Cardiac septum (tissue), 1 donor: Measurements from ENCODE around the gene GLO1. TPM values are rescaled to one million over a fixed set of nuclear protein-coding genes. Genes with fewer than 3 reads are reported as not detected.
A peak's percentile ranks its signal among the peaks of the same experiment; 100 is the strongest.

Experiments used
- DNase-seq: peaks from one replicate; pipeline ENCODE4 v3.0.0-alpha.2; 2020; ENCODE audit warnings: low spot score
- intact Hi-C: fragments of 100-400 bp; cut with DNase I; formaldehyde crosslinking; loops from one replicate; pipeline ENCODE4 v1.14.0; 2022
- long read RNA-seq: library from polyadenylated mRNA; unstranded; transcript quantifications from one replicate; pipeline ENCODE4 v2.0.0, GENCODE V29; 2021
- total RNA-seq: library from RNA; stranded (reverse); fragmentation: NEBNext Ultra II Directional; extraction: Animal tissue kit (Norgen Biotek cat#: 25700); gene quantifications from one replicate; pipeline ENCODE4 v1.2.1, GENCODE V29; 2021
- donor health status: DM: no; HTN: no; CAD: no.

The GLO1 gene
- total RNA-seq, result 70.3 TPM
- long read RNA-seq, transcript GLO1-201 (6 exons, 2,012 nt), result major isoform, 86 of 105 reads
- long read RNA-seq, partial matches to known transcripts, result 4 of 105 reads
- long read RNA-seq, other reads (novel, unspliced or antisense), result 13 of 105 reads

DNA sequence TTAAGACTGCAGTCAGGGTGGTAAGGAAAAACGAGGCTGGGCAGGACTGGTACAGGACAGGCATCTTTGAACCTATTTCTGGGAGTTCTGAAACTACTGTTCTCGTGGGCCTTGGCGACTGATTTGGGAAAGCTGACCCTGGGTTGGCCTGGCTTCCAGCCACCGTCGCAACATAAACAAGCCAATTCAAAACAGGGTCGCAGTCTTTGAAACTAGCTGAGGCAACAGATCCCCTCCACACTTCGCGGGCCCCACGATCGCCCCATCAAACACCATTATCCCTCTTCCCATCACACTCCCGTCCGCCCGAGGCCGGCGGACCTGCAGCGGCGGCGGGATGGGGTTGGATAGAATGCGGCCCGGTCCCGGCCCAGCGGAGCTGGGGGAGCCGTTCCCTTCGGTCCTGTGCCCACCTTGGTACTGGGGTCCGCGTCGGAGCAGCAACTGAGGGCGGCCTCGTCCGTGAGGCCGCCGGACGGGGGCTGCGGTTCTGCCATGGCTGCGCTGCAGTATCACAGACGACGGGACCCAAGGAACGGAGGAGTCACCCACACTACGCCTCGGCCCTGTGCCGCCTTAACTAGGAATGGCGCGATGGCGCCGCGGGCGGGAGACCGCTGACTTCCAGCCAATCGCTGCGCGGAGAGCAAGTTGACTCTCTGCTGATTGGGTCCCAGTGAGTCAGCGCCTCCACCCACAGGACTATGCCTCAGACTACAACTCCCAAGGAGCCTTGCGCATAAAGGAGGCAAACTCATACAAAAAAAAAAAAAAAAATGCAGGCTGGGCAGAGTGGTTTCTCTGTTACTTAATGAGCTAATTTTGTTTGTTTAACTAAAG, at the start of gene GLO1:
GLO1 (minus strand) TSS at position 588 of the 840 bp plus-strand sequence; CDS start at position 497, 91 bp downstream.
- peak; percentile 98 for DNase-seq
- intact Hi-C loops, result loop anchor here (2.0 kb wide), 1 partner anchor 62 kb away; no protein-coding TSS in a partner anchor

DNA sequence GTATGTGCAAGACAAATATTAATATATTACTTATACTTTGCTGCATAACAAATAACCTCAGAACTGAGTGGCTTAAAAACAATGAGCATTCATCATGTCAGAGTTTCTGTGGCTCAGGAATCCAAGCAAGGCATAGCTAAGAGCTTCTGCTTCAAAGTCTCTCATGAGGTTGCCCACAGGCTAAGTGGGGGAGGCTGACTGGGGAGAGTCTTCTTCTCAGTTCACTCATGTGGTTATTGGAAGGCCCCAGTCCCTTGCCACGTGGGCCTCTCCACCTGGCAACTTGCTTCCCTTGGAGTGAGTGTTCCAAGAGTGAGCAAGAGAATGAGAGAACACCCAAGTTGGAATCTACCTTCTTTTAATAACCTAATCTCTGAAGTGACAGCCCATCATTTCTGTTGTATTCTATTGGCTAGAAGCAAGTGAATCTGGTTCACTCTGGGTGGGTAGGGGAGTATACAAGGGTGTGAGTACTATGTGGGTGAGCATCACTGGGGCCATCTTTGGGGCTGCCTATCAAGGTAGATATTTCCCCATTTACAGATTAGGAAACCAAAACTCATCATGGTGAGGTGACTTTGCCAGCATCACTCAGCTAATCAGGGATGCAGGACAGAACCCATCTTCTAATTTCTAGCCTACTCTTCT, 48.1 kb upstream of the GLO1 start:
- no peak for DNase-seq
- intact Hi-C loops, result no loop called here

DNA sequence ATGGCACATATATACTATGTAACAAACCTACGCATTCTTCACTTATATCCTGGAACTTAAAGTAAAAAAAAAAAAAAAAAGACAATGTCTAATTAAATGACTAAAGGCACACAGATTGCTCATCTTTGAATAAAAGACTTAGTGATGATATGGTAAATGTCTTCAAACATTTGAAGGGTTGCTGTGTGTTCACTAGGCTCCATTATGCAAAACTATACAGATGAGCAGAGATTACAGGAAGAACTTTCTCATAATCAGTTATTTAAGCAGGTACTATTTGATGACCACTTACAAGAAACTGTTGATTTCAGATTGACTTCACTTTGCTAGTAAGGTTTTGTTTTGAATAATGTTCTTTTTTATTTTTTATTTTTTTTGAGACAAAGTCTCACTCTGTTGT, 46.5 kb upstream of the GLO1 start:
- DNase-seq, result no peak
- intact Hi-C loops, result no loop called here

DNA sequence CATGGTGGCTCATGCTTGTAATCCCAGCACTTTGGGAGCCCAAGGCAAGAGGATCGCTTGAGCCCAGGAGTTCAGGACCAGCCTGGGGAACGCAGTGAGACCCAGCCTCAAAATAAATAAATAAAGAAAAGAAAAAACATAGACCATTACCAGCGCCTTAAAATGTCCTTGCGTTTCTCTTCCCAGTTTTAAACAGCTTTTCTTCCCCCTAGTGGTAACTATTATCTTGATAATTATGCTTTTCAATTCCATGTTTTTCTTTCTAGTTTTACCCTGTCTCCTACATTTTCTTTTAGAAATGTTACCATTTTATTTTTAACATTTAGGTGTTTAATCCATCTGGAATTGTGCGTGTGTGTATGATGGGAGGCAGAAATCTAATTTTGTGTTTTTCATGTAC, 36.6 kb upstream of the GLO1 start:
- intact Hi-C loops, result no loop called here
- no peak for DNase-seq

DNA sequence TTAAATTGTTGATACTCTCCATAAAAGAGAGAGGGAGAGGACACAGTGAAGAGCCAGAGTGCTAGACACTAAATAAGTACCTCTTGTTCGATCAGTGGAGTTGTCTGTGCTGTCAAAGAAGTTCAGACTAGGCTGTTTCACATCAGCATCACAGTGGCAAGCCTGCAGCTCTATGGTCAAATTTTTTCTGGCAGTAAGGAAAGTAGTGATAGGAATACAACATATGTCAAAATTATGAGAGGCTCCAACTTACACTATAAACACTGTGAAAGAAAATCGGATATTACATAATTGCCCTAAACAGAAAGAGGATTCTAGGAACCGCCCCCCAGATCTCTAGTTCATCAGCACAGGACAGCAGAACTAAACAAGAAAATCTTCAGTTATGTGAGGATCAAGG, 35.3 kb upstream of the GLO1 start:
- no peak for DNase-seq
- intact Hi-C loops, result no loop called here

DNA sequence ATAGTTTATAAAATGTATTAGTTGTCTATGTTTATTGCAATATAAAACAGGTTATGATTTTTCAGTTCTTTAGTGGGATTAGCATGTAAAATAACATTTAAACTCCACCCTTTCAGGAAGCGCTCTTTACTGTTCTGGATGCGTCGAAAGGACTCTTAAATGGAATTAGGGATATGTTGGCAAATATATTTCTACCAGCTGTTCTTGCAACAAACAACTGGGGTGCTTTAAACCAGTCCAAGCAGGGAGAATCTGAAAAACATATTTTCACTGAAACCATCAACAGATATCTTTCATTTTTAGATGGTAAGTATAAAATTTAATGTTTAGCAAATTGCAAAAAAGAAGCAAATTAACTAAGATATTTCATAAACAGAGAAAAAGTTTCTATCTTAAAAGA, 34.0 kb upstream of the GLO1 start:
- intact Hi-C loops, result no loop called here
- DNase-seq, result no peak

DNA sequence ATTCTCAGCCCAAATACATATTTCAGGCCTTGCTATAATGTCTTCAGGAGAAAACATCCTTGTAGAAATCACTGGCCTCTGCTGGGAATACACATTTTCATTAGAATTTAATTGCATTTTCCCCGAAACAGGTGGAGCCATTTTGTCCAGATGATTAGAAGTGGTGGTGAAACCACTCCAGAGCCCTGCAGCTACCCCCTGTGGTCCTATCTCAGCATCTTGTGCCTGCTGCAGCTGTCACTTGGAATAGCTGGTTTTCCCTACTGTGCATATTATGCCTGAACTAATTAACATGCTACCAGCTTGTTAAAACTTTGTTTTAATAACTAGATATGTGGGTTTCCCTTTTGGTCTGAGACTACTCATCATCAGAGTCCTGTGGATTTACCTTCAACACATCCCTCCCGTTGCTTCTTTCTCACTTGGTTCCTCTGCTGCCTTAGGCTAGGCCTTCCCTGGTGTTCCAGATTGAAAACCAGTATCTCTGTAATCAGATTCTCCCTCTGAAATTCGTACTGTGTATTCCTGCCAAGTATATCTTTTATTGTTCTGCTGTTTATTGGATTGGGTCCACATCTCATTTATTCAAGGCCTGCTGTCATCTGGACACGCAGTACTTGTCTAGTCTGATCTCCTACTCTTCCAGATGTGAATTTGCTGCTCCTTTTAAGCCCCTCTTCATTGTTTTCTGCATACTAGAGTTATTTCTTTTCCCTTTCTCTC, 27.4 kb upstream of the GLO1 start:
- intact Hi-C loops, result no loop called here

DNA sequence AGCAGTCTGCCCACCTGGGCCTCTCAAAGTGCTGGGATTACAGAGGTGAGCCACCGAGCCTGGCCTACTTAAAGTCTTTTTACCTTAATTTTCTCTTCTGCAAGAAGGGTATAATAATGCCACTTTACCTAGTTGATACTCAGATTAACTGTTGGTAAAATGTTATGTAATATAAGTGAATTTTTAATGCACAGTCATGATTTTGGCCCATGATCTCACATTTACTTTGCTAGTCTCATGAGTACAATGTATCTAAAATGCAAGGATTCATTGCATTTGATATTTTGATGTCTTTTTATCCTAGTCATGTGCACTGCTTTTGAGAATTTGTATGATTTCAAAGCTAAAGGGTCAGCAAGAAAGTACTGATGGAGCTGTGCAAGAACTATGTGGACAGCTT, 25.3 kb upstream of the GLO1 start:
- intact Hi-C loops, result no loop called here
- DNase-seq, result no peak

More for the DNA sequence above, 27.4 kb upstream of the GLO1 start:
- DNase-seq, result no peak

DNA sequence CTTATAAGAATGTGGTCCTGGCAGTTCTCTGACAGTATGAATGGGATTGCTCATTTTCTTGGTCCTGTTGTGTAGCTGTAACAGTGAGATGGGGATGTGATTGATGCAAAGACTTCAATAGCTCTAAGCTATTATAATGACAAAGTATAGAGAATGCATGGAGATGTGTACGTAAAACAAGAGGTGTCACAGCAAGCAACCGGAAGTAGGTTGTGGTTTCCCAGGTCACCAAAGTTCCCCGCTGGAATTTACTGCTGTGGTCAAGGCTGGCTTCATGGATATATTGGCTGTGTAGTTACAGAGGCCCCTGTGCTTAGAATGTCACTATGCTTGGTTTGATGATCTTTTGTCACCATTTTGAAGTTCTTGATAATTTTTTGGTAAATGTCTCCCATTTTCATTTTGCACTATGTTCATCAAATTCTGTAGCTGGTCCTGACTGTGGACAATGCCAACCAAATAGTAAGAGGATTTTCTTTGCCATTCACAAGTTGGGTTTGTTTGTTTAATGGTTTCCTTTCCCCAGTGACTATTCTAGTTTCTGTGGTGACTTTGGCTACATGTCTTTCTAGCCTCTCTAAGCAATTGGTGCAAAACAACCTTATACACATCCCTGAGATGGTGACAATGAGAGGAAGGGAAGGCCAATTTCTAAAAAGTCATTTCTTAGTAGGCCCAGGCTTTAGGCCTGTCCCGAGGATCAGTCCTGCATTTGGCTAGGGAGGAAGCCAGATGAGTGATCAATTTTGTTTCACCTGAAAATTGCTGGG, 22.7 kb upstream of the GLO1 start:
- intact Hi-C loops, result no loop called here
- DNase-seq, result no peak

DNA sequence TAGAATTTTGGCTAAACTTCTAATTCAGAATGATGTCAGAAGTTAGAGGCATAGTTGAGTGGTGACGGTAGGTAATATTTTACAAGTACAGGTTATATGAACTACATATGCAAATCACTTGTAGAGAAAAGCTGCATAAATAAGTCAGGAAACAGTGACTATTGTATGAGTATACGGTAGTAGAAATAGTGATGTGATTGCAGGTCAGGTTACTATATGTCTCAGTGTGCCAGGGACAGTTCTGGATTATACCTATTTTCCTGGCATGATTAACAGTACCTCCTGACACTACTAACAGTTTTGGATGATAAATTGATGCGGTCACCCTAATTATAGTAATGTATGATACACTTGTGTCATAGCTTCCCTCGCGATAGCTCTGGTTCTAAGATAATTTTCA, 21.4 kb upstream of the GLO1 start:
- intact Hi-C loops, result no loop called here
- DNase-seq, result no peak

DNA sequence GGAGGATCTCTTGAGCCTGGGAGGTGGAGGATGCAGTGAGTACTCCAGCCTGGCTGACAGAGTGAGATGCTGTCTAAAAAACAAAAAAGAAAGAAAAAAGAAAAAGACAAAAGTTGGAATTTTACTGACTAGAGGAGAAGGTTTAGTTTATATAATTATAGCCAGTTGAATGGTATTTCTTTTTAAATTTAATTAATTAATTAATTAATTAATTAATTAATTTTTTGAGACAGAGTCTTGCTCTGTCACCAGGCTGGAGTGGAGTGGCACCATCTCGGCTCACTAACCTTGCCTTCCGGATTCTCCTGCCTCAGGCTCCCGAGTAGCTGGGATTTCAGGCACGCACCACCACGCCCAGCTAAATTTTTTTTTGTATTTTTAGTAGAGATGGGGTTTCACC, 20.8 kb upstream of the GLO1 start:
- intact Hi-C loops, result no loop called here
- no peak for DNase-seq

DNA sequence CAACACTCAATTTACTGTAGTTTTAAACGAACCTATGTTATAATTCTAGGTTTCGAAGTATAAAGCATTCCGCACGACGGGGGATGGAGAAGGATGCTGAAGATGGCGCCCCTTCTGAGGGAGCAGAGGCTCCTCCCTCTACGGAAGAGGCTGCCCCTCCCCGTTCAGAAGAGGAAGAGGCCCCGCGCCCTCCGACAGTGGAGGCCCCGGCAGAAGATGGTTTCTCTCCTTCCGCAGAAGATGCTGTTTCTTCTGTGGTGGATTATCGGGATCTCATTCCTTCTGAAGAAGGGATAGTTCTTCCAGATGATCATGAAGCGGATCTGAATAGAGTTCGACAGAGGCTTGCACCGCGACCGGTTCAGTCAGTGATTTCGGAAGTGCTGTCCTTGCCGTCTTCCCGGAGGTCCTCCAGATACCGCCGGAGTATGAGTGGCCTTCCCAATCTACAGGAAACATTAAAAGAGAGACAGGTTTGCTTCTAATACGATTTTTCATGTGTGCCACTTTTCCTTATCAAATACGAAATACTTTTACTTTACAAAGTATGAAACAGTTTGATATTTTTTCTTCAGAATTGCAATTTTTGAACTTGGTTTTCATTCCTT, 19.9 kb upstream of the GLO1 start:
- DNase-seq, result no peak
- intact Hi-C loops, result no loop called here

DNA sequence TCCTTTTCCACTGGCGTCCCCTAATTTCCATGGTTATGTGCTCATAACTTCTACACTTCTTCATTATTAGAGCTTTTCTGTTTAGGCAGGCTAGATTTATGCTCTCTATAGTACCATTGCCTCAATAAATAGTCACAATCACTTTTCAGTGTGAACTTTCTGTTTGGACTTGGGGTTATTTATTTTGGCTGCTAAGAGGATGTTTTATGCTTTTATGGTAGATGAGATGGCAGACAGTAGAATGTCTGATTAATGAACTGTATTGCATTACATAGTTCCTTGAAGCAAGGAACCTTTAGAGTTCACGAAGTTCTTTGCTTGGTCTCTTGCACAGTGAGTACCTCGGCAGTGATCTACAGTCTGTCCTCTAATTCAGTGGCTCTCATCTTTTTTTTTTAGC, 19.1 kb upstream of the GLO1 start:
- no peak for DNase-seq
- intact Hi-C loops, result no loop called here

DNA sequence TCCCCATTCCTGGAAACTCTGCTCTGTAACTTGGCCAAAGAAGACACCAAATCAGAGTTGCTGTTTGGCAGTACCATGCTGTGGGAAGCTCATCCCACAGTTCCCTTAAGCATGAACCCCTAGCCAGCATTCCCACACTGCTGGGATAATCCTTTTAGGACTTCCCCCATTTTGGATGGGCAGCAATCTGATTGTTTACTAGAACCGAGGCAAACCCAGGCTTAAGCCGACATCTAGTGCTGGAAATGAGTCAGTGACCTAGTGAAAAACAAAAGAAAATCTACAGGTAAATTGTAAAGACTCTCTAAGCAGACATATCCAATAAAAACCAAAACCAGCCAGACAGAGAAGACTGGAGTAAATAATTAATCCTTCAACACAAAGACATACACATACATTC, 17.4 kb upstream of the GLO1 start:
- intact Hi-C loops, result no loop called here

DNA sequence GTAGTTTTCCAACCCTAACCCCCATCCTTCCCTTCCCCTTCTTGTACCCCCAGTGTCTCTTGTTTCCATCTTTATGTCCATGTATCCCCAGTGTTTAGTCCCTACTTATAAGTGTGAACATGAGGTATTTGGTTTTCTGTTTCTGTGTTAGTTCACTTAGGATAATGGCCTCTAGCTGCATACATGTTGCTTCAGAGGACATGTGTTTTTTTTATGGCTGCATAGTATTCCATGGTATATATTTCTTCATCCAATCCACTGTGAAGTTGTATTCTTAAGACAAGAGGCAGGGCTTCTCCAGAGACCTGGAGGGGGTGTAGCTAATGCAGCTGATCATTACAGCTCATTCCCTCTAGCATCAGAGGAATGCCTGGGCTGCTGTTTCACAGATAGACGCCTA, 16.4 kb upstream of the GLO1 start:
- intact Hi-C loops, result no loop called here
- no peak for DNase-seq

More for the DNA sequence above, 17.4 kb upstream of the GLO1 start:
- DNase-seq, result no peak

DNA sequence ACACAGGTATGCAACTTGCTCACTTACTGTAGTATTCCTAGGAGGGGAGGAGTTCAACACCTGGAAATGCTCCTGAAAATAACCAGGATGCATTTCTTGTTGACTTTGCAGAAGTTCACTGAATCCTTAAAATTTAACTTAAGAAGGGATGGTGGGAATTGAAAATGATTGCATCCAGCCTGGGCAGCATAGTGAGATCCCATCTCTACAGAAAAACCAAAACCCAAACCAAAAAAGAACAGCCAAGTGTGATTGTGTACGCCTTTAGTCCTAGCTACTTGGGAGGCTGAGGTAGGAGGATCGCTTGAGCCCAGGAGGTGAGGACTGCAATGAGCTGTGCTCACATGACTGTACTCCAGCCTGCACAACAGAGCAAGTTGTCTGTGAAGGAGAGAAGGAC, 13.9 kb upstream of the GLO1 start:
- intact Hi-C loops, result no loop called here
- no peak for DNase-seq

DNA sequence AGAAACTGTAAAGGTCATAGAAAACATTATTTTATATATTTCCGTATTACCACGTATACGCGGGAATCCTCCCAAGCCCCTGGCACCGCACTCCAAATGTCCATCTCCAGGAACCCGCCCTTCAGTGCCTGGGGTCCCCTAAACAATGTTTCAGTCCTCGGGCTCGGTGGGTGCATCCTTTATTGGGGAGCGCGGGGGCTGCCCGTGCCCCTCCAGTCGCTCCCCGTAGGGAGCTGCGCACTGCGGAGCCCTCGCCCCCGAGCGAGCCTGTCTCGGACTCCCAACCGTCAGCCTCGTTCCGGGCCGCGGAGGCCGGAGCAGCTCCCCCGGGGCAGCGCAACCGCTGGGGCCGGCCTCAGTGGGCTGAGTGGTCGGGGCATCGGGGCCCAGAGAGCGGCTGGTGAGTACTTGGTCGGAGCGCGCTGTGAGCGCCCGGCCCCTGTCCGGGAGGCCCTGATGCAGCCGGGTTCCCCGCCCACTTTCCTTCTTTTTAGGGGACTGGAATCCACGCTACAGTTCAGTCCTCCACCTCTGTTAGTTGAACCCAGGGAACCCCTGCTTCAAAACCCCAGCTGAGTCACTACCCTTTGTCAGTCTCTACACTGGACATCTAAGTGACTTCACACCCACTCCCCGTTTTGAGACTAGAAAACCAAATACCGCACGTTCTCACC, 12.2 kb upstream of the GLO1 start, which contains the start of gene DNAH8:
DNAH8 (plus strand) TSS at position 296 of the 674 bp plus-strand sequence. CDS start 7,499 bp downstream, outside the sequence.
- no peak for DNase-seq
- intact Hi-C loops, result no loop called here

DNA sequence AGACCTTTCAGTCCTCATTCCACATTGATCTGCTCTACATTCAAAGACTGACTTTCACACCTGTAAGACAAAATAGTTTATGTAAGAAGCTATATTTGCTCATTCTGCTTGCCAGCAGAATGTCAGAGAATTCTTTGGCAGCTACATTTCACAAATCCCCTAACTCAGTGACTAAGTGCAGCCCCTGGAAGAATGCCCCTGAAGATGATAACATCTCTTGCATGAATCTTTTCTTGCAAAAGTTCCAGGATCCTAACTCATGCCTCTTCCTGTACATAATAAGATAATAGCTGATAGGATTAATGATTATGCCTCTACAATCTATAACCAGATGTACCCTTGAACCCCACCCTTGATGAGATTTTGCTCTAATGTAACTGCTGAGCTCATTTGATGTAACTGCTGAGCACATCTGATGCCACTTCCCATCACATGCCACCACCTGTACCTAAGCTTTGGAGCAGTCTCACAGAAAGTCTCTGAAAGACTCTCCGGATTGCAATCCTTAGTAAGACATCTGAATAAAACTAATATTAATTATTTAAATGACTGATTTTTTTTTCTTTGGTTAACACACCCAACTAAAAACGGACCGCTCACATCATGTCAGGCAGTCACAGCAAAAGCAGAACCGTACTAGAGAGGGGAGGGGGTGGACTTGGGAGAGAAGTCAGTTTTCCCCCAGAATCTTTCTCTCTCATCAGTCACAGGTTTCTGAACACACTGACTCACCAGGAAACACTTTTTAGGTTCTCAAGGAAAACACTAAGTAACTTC, 11.5 kb upstream of the GLO1 start:
- DNase-seq, result no peak
- intact Hi-C loops, result no loop called here
